Panc1 (cell line): ENCODE results near the gene CNKSR3. TPM values are rescaled to one million over a fixed set of nuclear protein-coding genes. Genes with fewer than 3 reads are reported as not detected.

Experiments
- ATAC-seq: fragments of 200-7000 bp; cut with Tn5 transposase; 2 replicates; pipeline ENCODE4 v1.9.1; 2020; ENCODE audit warnings: mild to moderate bottlenecking, moderate library complexity
- BruUV-seq: library from RNA; stranded (reverse); fragments of 400-500 nt; replicated peaks from 2 replicates; lab custom pipeline; 2021; lab: Mats Ljungman, UMichigan
- CTCF ChIA-PET: fragments of 300-600 bp; sonication (Branson Sonifier 250); formaldehyde crosslinking; loops from one replicate; lab custom pipeline; 2022; ENCODE audit warnings: antibody characterized with exemption; lab: Charles Lee
- POLR2A ChIA-PET: fragments of 300-600 bp; sonication (Branson Sonifier 250); formaldehyde crosslinking; loops from one replicate; lab custom pipeline; 2022; ENCODE audit warnings: antibody characterized with exemption; lab: Charles Lee
- DNase-seq: peaks from one replicate; pipeline ENCODE4 v3.0.0-alpha.2; 2010; ENCODE audit warnings: low read depth, low spot score
- H3K27ac ChIP-seq: 2 replicates; pipeline ENCODE4 v1.5.1; 2011; ENCODE audit warnings: mild to moderate bottlenecking, low read length, inconsistent platforms
- H3K27me3 ChIP-seq: fragments of 200-500 bp; sonication (Bioruptor generic); 2 replicates; pipeline ENCODE4 v1.6.0; 2014; ENCODE audit warnings: low read length, inconsistent platforms; ENCODE audit not compliant: control insufficient read depth, insufficient read depth
- H3K36me3 ChIP-seq: fragments of 200-500 bp; sonication (Bioruptor generic); 2 replicates; pipeline ENCODE4 v1.5.1; 2014; ENCODE audit warnings: inconsistent platforms, mild to moderate bottlenecking, low read length, moderate library complexity; ENCODE audit not compliant: control insufficient read depth, insufficient read depth
- H3K4me1 ChIP-seq: 2 replicates; pipeline ENCODE4 v1.5.1; 2011; ENCODE audit warnings: inconsistent platforms, mild to moderate bottlenecking, low read length, moderate library complexity; ENCODE audit not compliant: control insufficient read depth, insufficient read depth
- H3K4me3 ChIP-seq, 2 experiments: 2 replicates each; pipeline ENCODE4 v1.5.1; 2011 to 2012; ENCODE audit warnings: low read depth in 2 of 2, low read length in 2 of 2, mild to moderate bottlenecking in 2 of 2, inconsistent platforms in 1 of 2, moderate library complexity in 1 of 2
- H3K9me3 ChIP-seq: fragments of 200-500 bp; sonication (Bioruptor generic); 2 replicates; pipeline ENCODE4 v1.5.1; 2014; ENCODE audit warnings: low read depth, mild to moderate bottlenecking, inconsistent platforms, low read length, moderate library complexity; ENCODE audit not compliant: control insufficient read depth, insufficient read depth
- CTCF ChIP-seq: fragments of 450-650 bp; IDR thresholded peaks from 2 replicates; pipeline ENCODE4 v1.5.1; 2017; ENCODE audit warnings: mild to moderate bottlenecking
- POLR2AphosphoS5 ChIP-seq: IDR thresholded peaks from 2 replicates; pipeline ENCODE4 v1.6.1; 2012; ENCODE audit warnings: mild to moderate bottlenecking, low read depth, low read length, moderate library complexity
- REST ChIP-seq, 2 experiments: IDR thresholded peaks; 2 replicates each; pipeline ENCODE4 v1.6.1; 2011 to 2012; ENCODE audit warnings: low read depth in 2 of 2, control low read depth in 1 of 2, low read length in 1 of 2, mild to moderate bottlenecking in 1 of 2, moderate library complexity in 1 of 2; ENCODE audit not compliant: insufficient read depth in 1 of 2
- SIN3A ChIP-seq: IDR thresholded peaks from 2 replicates; pipeline ENCODE4 v1.6.1; 2012; ENCODE audit warnings: low read depth, mild to moderate bottlenecking, low read length, moderate library complexity, borderline replicate concordance; ENCODE audit not compliant: insufficient read depth
- TCF7L2 ChIP-seq: IDR thresholded peaks from 2 replicates; pipeline ENCODE4 v1.6.1; 2011; ENCODE audit warnings: mild to moderate bottlenecking, low read depth, low read length, inconsistent platforms
- in situ Hi-C: cut with HindIII; loops from 2 replicates; pipeline ENCODE4 v1.10.0; 2016; ENCODE audit warnings: low sequenced_read_pairs, low pct_unique_long_range_greater_than_20kb
- intact Hi-C: fragments of 100-400 bp; cut with micrococcal nuclease; formaldehyde crosslinking; loops from one replicate; pipeline ENCODE4 v1.10.0; 2022; ENCODE audit not compliant: unreplicated experiment
- total RNA-seq: library from RNA; stranded (reverse); gene quantifications from one replicate; pipeline ENCODE4 v1.2.1, GENCODE V29; 2021; ENCODE audit not compliant: unreplicated experiment

The CNKSR3 gene
- total RNA-seq, 1 experiment from 2014 or later = 18.2 TPM

GRCh38 chr6:154462425-154462824, 48.1 kb downstream of the CNKSR3 start:
- POLR2A ChIA-PET = no interaction called here
- no peaks in the 10 kb centered on the region for H3K27me3 ChIP-seq
- TF ChIP-seq SIN3A (no peak), POLR2AphosphoS5 (no peak), TCF7L2 (no peak), CTCF (no peak), REST (IDR thresholded peaks at IDR 0.05; ENCODE audit: insufficient read depth in 1 of 2, low read depth in 2 of 2, low read length in 1 of 2) (no peak)
- H3K27ac ChIP-seq = no peak overlapping the region
- no peak overlapping the region for H3K4me3 ChIP-seq
- H3K9me3 ChIP-seq = no peaks in the 10 kb centered on the region
- in situ Hi-C loops = no loop called here
- BruUV-seq = no TSS peak
- intact Hi-C loops = no loop called here
- DNase-seq (no peak), ATAC-seq (0 out of 2 replicates have a peak, but pooled peaks have one; percentile 39)
- H3K36me3 ChIP-seq = no peaks in the 10 kb centered on the region
- H3K4me1 ChIP-seq = no peaks in the 10 kb centered on the region; the same call in 1 of the 2 replicates
- CTCF ChIA-PET = interaction anchor here (0.7 kb wide), 1 partner anchor 51 kb away, joined by 3 read pairs; no protein-coding TSS in a partner anchor

- POLR2A ChIA-PET = no interaction called here
- in situ Hi-C loops = no loop called here
Observed at GRCh38 chr6:154461348-154461747, 49.1 kb downstream of the CNKSR3 start.

More at GRCh38 chr6:154461348-154461747, 49.1 kb downstream of the CNKSR3 start:
- H3K27me3 ChIP-seq = no peaks in the 10 kb centered on the region
- CTCF ChIA-PET = no interaction called here
- no TSS peak for BruUV-seq
- H3K36me3 ChIP-seq = no peaks in the 10 kb centered on the region
- no peak for DNase-seq
- no peaks in the 10 kb centered on the region; the same call in 1 of the 2 replicates for H3K4me1 ChIP-seq
- no peak for ATAC-seq
- TF ChIP-seq REST (IDR thresholded peaks at IDR 0.05; ENCODE audit: insufficient read depth in 1 of 2, low read depth in 2 of 2, low read length in 1 of 2) (no peak), SIN3A (no peak), CTCF (no peak), TCF7L2 (no peak), POLR2AphosphoS5 (no peak)
- H3K27ac ChIP-seq = no peak overlapping the region
- intact Hi-C loops = no loop called here
- no peak overlapping the region for H3K4me3 ChIP-seq
- H3K9me3 ChIP-seq = no peaks in the 10 kb centered on the region
